HEK293T (cell line): Measurements from ENCODE around the gene DNAH10.

Source experiments
- CTCF ChIA-PET: fragments of 350-600 bp; formaldehyde crosslinking; extraction: SDS; loops from one replicate; lab custom pipeline; 2021; ENCODE audit warnings: antibody characterized with exemption, inconsistent platforms; lab: Yijun Ruan, JAX
- POLR2A ChIA-PET: fragments of 350-600 bp; formaldehyde crosslinking; extraction: SDS; loops from one replicate; lab custom pipeline; 2020; ENCODE audit warnings: antibody characterized with exemption, inconsistent platforms; lab: Yijun Ruan, JAX
- DNase-seq: peaks from one replicate; pipeline ENCODE4 v3.0.0; 2012; ENCODE audit warnings: mixed read lengths; ENCODE audit errors: extremely low spot score
- ARNT ChIP-seq: fragments of 450-650 bp; IDR thresholded peaks from 2 replicates; pipeline ENCODE4 v1.6.1; 2017; ENCODE audit warnings: mild to moderate bottlenecking
- BHLHE40 ChIP-seq: fragments of 450-650 bp; IDR thresholded peaks from 2 replicates; pipeline ENCODE4 v1.6.1; 2016; ENCODE audit warnings: mild to moderate bottlenecking, moderate library complexity, borderline replicate concordance
- CTBP1 ChIP-seq: fragments of 450-650 bp; IDR thresholded peaks from 2 replicates; pipeline ENCODE4 v1.6.1; 2016; ENCODE audit warnings: borderline replicate concordance
- ELF4 ChIP-seq: fragments of 450-650 bp; IDR thresholded peaks from 2 replicates; pipeline ENCODE4 v1.6.1; 2017; ENCODE audit warnings: antibody characterized with exemption
- FOXA1 ChIP-seq: fragments of 450-650 bp; IDR thresholded peaks from 2 replicates; pipeline ENCODE4 v1.6.1; 2016; ENCODE audit warnings: mild to moderate bottlenecking
- FOXK2 ChIP-seq: fragments of 450-650 bp; IDR thresholded peaks from 2 replicates; pipeline ENCODE4 v1.6.1; 2016; ENCODE audit warnings: mild to moderate bottlenecking
- FOXM1 ChIP-seq: fragments of 450-650 bp; IDR thresholded peaks from 2 replicates; pipeline ENCODE4 v1.6.1; 2017; ENCODE audit warnings: mild to moderate bottlenecking, borderline replicate concordance
- HDGF ChIP-seq: fragments of 450-650 bp; IDR thresholded peaks from 2 replicates; pipeline ENCODE4 v1.6.1; 2017; ENCODE audit warnings: antibody characterized with exemption, borderline replicate concordance
- L3MBTL2 ChIP-seq: fragments of 450-650 bp; conservative IDR thresholded peaks from 2 replicates; pipeline ENCODE4 v1.6.1; 2016; ENCODE audit warnings: mild to moderate bottlenecking
- LEF1 ChIP-seq: fragments of 450-650 bp; IDR thresholded peaks from 2 replicates; pipeline ENCODE4 v1.6.1; 2017; ENCODE audit warnings: mild to moderate bottlenecking, borderline replicate concordance
- NFRKB ChIP-seq: fragments of 450-650 bp; IDR thresholded peaks from 2 replicates; pipeline ENCODE4 v1.6.1; 2016; ENCODE audit warnings: mild to moderate bottlenecking, moderate library complexity
- SP1 ChIP-seq: fragments of 450-650 bp; IDR thresholded peaks from 2 replicates; pipeline ENCODE4 v1.6.1; 2017
- SUZ12 ChIP-seq: fragments of 450-650 bp; IDR thresholded peaks from 2 replicates; pipeline ENCODE4 v1.6.1; 2016; ENCODE audit warnings: mild to moderate bottlenecking
- TARDBP ChIP-seq: fragments of 450-650 bp; IDR thresholded peaks from 2 replicates; pipeline ENCODE4 v1.6.1; 2016
- ZNF384 ChIP-seq: fragments of 450-650 bp; IDR thresholded peaks from 2 replicates; pipeline ENCODE4 v1.6.1; 2016
- TF ChIP-seq, protein P1 (sequence below): fragments of 450-650 bp; IDR thresholded peaks from 2 replicates; pipeline ENCODE4 v1.6.1; 2016

DNAH10 gene

DNA sequence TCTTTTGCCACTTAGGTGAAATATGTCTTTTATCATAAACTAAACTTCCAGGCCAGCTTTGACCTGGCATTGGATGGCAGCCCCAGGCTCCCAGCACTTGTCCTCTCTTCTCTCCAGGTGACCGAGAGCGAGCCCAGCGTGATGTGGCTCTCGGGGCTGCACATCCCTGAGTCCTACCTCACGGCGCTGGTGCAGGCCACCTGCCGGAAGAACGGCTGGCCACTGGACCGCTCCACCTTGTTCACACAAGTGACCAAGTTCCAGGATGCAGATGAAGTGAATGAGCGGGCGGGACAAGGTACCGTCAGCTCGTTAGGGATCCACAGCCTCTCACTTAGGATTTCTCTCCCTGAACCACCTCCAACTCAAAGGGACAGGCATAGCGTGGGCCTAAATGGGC lies 171.1 kb downstream of the DNAH10 start:
- no peak for DNase-seq
- ChIA-PET POLR2A (no interaction called here), CTCF (no interaction called here)
- TF ChIP-seq NFRKB: no peak
- no peak for TF ChIP-seq ARNT
- TF ChIP-seq SP1: no peak
- no peak for TF ChIP-seq FOXA1
- no peak for TF ChIP-seq HDGF
- TF ChIP-seq, protein P1, sequence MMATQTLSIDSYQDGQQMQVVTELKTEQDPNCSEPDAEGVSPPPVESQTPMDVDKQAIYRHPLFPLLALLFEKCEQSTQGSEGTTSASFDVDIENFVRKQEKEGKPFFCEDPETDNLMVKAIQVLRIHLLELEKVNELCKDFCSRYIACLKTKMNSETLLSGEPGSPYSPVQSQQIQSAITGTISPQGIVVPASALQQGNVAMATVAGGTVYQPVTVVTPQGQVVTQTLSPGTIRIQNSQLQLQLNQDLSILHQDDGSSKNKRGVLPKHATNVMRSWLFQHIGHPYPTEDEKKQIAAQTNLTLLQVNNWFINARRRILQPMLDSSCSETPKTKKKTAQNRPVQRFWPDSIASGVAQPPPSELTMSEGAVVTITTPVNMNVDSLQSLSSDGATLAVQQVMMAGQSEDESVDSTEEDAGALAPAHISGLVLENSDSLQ: no peak
- TF ChIP-seq FOXM1: no peak
- TF ChIP-seq L3MBTL2: no peak
- TF ChIP-seq ELF4: no peak
- TF ChIP-seq SUZ12: no peak
- TF ChIP-seq BHLHE40: no peak
- no peak for TF ChIP-seq CTBP1
- no peak for TF ChIP-seq FOXK2
- TF ChIP-seq ZNF384: no peak
- no peak for TF ChIP-seq LEF1
- no peak for TF ChIP-seq TARDBP

DNA sequence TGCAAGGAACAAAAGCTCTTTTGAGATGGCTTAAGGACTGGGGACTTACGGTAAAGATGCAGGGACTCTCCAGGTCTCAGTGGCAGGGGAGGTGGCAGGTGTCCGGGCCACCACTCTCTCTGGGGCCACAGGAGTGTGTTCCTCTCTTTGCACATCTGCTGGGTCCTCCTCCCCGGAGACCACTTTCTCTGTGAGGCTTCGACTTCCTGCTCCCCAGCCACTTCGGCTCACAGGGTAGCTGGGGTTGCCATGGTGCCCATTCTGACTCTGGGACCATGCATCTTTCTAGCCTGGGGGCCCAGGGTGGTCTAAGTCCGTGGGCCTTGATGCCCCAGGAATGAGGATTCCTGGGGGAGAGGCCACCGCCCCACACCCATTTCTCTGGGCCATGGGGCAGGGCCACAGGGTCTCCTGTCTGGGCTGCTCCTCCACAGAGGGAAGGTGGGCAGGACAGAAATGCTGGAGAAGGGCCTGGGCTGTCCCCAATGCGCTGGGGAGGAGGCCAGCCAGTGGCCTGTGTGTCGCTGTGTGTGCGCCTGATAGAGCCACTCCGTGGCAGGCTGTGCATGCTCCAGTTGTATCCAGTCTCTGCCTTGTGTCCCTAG lies 172.0 kb downstream of the DNAH10 start:
- no peak for DNase-seq
- ChIA-PET POLR2A (no interaction called here), CTCF (no interaction called here)
- no peak for TF ChIP-seq SUZ12
- no peak for TF ChIP-seq ELF4
- TF ChIP-seq LEF1: no peak
- no peak for TF ChIP-seq NFRKB
- TF ChIP-seq FOXM1: no peak
- no peak for TF ChIP-seq L3MBTL2

DNA sequence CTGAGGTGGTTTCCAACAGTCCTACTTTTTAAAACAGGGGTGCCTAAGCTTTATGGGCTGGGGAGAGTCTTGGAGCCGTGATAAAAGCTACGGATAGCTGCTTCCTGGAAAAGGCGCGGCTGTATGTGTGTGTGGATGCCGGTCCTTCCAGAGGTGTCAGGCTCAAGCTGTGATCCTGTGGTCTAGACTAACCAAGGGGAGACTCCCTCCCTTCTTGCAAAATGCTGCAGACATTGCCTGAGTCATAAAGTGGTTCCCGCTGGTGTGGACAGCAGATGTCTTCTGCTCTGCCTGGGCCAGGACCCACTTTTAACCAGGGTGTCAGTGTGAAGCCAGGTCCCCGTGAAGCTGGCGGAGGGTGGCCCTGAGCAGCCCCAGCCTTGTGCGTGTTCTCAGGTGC lies 172.7 kb downstream of the DNAH10 start:
- ChIA-PET CTCF (no interaction called here), POLR2A (no interaction called here)
- no peak for TF ChIP-seq ARNT
- no peak for TF ChIP-seq NFRKB
- no peak for TF ChIP-seq FOXM1
- no peak for TF ChIP-seq HDGF
- no peak for TF ChIP-seq FOXK2
- no peak for TF ChIP-seq FOXA1
- no peak for TF ChIP-seq ELF4
- no peak for TF ChIP-seq SP1
- no peak for TF ChIP-seq CTBP1
- TF ChIP-seq L3MBTL2: no peak
- no peak for TF ChIP-seq SUZ12
- no peak for TF ChIP-seq BHLHE40
- TF ChIP-seq ZNF384: no peak
- no peak for TF ChIP-seq TARDBP
- TF ChIP-seq, protein P1: no peak
- TF ChIP-seq LEF1: no peak
- no peak for DNase-seq

DNA sequence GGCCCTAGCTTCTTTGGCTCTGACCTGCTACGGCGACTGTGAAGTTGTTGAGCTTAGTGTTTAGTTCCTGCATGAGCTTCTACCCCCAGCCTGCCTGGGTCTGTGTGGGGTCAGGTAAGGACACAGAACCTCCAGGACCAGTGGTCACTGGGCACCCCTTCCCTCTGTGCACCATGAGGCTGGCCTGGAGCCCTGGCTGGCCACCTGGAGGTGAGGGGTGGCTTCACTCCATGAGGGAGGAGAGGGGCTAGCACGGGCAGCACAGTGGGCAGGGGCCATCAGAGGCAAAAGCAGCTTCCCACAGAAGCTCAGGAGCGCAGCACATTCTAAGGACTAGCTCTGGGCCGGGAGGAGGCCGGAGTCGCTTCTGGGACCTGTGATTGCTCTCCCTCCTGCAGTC lies 173.9 kb downstream of the DNAH10 start:
- ChIA-PET POLR2A (no interaction called here), CTCF (no interaction called here)
- TF ChIP-seq FOXM1 (no peak), NFRKB (no peak), ZNF384 (no peak), LEF1 (no peak), ARNT (no peak), FOXK2 (no peak), HDGF (no peak), CTBP1 (no peak), ELF4 (no peak), L3MBTL2 (no peak), SUZ12 (no peak), SP1 (no peak), TARDBP (no peak), FOXA1 (no peak), BHLHE40 (no peak)
- TF ChIP-seq, protein P1: no peak
- no peak for DNase-seq

DNA sequence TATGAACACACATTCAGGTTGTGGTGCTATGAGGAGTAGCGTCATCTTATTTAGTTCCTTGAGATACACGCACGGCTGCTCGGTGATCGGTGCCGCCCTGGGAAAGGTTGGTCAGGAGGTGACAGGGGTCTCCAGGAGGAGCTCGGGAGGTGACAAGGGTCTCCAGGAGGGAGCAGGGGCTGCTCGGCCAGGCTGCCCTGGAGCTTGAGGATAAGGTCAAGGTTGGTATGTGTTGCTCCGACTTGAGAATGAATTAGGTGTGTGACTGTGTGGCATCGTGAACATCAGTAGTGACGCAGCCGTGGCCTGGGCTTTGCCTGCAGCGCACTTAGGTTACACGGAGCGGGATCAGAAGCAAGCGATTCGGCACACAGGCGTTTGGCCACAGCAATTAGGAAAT lies 174.4 kb downstream of the DNAH10 start:
- CTCF ChIA-PET: no interaction called here
- POLR2A ChIA-PET: no interaction called here
- no peak for TF ChIP-seq ARNT
- TF ChIP-seq TARDBP: no peak
- TF ChIP-seq L3MBTL2: no peak
- no peak for TF ChIP-seq FOXM1
- no peak for TF ChIP-seq SUZ12
- no peak for TF ChIP-seq ZNF384
- TF ChIP-seq LEF1: no peak
- no peak for TF ChIP-seq FOXA1
- TF ChIP-seq CTBP1: no peak
- TF ChIP-seq ELF4: no peak
- TF ChIP-seq, protein P1: no peak
- no peak for TF ChIP-seq HDGF
- TF ChIP-seq BHLHE40: no peak
- TF ChIP-seq NFRKB: no peak
- no peak for TF ChIP-seq FOXK2
- no peak for TF ChIP-seq SP1
- DNase-seq: no peak
